Stimulated activated CD4-positive, alpha-beta T cell treated with anti-CD3 and anti-CD28 coated beads, TNF-alpha, amount 100 ng/mL, for 24 hours (primary cell): ENCODE data around the gene ZNF76.

Experiments used
- DNase-seq, 3 experiments: peaks; one replicate each; pipeline ENCODE4 v3.0.0-alpha.2; 2020; ENCODE audit warnings: low read depth in 3 of 3

ZNF76 gene

DNA sequence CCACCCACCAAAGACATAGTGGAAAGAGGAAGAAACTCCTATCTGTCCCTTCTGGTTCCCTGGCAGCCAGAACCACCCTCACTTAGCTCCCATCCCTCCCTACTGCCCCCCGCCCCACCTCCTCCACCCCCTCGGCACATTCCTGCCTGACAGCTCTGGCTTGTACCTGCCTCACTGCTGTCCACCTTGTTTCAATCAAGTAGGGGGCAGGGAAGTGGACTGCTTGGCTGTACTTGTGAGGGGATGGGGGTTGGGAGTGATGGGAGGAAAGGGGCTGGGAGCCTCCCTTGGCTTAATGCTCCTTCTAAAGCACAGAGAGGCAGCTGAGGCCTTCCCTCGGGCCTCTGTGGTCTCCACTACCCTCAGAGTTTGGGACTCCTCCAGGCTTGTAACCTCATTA lies 22.1 kb upstream of the ZNF76 start:
- no peak for DNase-seq

DNA sequence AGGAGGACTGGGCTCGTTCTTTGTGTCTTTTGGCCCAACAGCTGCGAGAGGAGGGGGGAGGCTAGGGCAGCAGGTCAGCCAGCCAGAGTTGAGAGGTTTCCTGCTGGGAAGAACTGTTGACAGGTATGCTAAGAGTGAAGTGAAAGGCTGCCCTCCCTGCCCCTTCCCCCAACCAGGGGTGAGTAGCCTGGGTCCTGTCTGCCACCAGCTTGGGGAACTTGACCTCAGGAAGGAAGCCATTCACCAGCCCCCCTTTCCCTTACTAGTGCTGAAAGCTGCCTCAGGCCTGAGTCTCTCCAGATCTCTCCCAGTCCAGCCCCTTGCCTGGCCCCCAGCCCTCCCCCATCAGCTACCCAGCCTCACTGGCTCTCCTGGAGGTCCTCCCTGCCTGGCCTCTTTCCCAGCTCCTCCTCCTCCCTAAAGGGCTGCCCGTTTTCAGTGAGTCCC lies 20.7 kb upstream of the ZNF76 start:
- no peak for DNase-seq

DNA sequence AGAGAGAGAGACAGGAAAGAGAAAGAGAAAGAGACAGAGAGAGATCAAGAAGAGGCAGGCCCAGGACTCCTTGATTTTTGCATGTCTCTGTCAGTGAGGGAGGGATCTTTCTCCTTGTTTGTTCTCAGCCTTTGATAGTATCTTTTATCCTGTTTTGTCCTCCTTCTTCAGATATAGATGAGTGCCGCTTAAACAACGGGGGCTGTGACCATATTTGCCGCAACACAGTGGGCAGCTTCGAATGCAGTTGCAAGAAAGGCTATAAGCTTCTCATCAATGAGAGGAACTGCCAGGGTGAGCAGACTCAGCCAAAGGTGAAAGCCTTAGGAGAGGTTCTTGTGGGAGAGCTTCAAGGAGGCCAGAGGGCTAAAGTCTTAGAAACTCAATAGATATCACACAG lies 20.0 kb upstream of the ZNF76 start:
- no peak for DNase-seq

DNA sequence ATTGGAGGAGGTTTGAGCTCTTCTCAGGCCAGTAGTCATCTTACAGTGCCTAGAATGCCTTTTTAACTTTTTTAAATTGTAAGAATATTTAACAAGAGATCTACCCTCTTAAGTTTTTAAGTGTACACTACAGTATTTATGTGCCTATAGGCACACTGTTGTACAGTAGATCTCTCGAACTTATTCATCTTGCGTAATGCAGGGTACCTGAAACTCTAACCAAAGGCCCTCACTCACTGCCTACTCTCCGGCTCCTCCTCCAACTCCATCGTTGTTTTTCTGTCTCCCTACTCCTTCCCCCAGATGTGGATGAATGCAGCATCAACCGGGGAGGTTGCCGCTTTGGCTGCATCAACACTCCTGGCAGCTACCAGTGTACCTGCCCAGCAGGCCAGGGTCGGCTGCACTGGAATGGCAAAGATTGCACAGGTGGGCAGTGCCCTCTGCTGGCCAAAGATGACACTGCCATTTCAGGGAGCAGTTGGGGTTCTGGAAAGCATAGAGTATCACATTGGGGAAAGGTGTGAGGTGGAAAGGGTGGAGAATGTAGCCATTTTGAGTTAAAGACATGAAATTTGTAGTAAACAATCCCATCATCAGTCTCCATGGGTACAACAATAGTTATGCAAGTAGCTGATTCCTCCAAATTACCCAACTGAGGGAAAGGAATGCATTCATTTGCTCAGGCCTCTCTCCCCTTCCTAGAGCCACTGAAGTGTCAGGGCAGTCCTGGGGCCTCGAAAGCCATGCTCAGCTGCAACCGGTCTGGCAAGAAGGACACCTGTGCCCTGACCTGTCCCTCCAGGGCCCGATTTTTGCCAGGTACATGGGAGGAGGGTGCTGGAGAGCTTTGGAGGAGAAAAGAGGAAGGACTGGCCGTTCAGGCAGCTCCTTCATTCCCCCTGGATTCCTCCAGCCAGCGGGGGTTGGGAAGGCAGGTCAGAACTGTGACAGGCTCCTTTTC lies 18.4 kb upstream of the ZNF76 start:
- peak; percentile 40 to 70 (median 56) for DNase-seq

DNA sequence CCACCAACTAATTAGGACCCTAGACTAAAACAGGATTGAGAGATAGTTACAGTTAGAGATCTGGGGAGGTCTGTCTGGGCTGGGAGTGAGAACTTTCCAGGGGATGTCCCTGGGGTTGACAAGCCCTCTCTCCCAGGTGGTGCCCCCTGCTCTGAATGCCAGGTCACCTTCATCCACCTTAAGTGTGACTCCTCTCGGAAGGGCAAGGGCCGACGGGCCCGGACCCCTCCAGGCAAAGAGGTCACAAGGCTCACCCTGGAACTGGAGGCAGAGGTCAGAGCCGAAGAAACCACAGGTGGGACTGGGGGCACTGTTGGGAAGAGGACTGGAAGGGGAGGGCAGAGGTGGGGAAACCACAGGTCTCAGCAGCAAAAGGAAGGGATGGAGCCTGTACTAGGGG lies 17.0 kb upstream of the ZNF76 start:
- DNase-seq, result no peak

DNA sequence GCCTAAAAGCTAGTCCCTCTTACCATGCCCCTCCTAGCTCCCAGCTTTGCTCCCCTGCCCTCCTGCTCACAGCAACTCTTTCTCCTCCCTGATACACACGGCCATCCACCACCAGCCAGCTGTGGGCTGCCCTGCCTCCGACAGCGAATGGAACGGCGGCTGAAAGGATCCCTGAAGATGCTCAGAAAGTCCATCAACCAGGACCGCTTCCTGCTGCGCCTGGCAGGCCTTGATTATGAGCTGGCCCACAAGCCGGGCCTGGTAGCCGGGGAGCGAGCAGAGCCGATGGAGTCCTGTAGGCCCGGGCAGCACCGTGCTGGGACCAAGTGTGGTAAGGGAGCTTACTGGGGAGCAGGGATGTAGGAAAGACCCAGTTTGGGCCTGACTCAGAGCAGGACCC lies 16.6 kb upstream of the ZNF76 start:
- no peak for DNase-seq

DNA sequence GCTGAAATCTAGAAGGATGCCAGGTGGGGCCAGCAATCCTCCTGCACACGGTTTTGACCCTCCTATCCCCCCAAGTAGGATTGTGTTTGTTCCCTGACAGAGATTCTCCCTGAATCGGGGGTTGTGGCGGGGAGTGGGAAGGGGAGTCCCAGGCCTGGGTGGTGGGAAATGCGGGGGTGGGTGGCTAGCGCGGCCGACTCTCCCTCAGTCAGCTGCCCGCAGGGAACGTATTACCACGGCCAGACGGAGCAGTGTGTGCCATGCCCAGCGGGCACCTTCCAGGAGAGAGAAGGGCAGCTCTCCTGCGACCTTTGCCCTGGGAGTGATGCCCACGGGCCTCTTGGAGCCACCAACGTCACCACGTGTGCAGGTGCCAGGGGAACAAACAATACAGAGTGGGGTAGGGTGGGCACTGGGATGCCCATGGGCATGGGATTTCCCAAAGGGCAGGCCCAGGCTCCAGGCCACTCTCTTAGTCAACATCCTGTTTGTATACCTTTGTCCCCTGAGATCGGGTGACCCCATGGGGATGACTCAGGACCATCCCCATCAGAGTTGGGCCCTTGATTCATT lies 16.1 kb upstream of the ZNF76 start:
- DNase-seq, result no peak

DNA sequence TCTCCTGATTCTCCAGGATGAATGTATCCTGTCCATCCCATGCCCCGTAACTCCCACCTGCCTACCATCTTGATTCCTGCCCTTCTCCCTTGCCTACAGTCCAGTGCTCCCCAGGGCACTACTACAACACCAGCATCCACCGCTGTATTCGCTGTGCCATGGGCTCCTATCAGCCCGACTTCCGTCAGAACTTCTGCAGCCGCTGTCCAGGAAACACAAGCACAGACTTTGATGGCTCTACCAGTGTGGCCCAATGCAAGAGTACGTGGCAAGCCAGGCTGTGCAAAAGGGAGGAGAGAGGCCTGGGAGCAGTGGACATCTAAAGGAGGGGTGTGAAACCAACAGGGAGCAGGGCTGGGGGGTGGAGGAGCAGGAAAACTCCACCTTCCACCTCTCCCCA lies 15.0 kb upstream of the ZNF76 start:
- DNase-seq, result no peak

DNA sequence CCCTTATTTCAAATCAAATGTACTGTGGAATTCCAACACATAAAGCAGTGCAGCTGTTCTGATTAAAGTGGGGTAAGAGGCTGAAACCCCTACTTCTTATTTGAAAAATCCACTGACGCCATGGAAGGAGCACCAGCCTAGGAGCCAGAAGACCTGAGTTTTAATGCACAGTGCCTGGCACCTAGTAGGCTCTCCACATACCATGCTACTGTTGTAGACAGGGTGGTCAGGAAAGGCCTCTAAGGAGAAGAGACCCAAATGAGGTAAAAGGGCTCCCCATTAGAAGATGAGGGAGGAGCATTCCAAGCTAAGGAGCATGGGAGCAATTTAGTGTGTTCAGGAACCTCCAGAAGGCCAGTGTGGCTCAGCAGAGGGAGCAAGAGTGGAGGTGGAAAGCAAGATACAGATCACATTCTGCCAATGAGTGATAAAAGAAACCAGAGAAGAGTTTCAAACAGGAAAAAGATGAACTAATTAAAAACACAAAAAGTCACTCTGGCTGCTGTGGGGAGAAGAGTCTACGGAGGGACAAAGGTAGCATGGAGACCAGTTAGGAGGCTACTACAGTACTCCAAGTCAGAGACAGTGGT lies 11.8 kb upstream of the ZNF76 start:
- DNase-seq, result no peak

DNA sequence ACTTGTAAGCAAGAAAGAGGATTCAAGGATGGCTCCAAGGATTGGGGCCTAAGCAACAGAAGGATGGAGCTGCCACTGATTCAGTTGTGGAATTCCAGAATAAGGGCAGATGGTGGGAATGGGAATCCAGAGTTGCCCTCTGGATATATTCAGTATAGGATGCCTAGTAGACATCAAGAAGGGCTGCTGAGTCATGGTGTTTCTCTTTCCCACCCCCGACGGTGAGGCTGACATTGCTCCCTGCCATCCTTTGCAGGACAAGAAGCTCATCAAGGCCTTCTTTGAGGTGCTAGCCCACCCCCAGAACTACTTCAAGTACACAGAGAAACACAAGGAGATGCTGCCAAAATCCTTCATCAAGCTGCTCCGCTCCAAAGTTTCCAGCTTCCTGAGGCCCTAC lies 11.2 kb upstream of the ZNF76 start:
- no peak for DNase-seq

DNA sequence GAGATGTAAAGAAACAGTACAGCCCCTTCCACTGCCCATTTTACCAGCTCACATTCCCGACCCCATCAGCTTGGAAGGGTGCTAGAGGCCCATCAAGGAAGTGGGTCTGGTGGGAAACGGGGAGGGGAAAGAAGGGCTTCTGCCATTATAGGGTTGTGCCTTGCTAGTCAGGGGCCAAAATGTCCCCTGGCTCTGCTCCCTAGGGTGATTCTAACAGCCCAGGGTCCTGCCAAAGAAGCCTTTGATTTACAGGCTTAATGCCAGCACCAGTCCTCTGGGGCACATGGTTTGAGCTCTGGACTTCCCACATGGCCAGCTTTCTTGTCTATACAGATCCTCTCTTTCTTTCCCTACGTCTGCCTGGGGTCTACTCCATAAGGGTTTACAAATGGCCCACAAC lies 10.6 kb upstream of the ZNF76 start:
- DNase-seq, result no peak

DNA sequence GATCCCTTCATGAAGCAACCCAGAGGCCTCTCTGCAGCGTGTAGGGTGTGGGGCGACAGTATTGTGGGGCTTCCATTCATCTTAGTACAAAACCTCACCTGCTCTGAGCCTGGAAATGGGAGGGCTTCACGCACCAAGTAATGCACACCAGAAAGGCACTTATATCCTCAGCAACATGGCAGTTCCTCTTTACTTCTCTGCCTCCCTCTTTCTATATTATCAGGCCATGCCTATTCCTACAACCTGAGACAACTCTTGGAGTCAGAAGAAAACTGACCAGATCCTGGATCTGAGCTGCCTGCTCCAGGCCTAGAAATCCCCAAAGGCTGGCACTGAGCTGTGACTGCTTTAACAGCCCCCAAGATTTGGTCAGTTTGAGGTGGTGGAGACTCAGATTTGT lies 7.6 kb upstream of the ZNF76 start:
- no peak for DNase-seq

DNA sequence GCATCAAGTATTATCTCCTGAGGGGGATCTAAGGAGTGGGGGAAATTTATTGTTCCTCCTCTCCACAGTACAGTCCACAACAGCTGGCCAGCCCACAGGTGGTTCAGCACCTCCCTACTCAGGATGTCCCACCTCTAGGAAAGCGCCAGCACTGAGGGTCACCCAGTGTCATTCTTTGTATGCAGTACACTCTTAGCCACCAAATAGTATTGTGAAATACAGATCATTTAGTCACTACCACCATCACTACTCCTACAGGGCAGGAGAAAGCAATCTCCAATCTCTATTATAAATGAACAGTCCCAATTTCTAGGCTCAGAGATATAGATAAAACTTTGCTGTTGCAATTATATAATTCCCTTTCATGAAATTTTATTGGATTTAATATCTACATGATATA lies 6.3 kb upstream of the ZNF76 start:
- DNase-seq, result no peak

DNA sequence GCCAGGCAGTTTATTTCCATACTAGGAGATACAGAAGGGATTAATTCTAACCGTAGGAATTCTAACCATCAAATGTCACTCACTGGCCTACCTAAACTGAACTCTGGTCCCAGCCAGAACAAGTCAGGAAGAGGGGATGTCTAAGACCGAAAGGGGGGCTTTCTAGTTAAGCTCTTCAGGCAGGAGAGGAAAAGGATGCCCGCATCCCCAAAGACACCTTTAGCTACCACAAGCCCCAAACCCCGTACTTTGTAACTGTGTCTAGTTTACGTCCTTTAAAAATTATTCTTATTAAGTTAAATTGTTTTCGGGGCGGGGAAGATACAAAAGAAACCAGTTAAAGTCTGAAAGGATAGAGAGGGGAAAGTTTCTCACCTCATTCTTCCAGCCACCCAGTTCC lies 1.2 kb upstream of the ZNF76 start:
- DNase-seq, result no peak

DNA sequence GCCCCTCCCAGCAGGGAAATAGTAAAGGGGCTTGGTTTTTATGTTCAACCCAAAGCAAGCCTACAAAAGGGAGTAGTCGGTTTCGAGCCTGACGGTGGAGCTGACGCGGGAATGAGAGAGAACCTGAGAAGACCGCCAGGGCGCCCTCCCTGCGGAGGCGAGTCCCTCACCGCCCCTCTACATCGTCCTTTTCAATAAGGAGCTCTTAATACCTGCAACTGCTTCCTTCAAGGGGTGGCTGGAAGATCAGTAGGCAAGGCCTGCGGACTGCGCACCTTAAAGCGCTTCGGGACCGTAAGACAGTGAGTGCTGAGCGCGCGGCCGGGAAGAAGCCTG lies 709 bp upstream of the ZNF76 start:
- peak in 1 of 3 experiments; percentile 10 for DNase-seq

DNA sequence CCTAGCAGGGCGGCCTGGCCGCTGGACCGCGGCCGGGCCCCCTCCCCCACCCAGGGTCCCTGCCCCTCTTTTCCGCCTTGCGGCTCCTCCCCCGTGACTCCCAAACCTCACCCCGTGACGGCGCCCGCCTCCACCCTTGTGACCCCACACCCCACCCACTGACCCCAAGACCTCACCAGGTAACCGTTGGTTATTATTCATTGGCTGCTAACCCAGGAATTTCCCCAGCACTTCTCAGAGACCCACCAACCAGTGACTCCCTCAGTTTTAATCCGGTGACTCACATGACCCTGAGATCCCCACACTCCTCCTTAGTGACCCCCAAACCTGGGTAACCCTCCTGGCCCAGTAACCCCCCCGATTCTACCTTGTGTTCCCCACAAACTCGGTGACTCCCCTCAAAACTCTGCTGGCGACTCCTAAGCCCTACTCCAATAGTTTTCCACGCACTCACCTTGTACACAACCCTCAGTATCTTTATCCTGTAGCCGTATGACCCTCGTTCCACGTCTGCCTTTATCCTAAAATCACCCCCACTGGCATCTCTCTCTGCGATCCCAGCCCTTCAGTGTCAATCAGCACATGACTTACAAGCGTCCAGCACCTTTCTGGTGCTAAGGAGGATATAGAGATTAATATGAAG lies 534 bp downstream of the ZNF76 start:
- DNase-seq, result peak; percentile 27 to 75 (median 49)

DNA sequence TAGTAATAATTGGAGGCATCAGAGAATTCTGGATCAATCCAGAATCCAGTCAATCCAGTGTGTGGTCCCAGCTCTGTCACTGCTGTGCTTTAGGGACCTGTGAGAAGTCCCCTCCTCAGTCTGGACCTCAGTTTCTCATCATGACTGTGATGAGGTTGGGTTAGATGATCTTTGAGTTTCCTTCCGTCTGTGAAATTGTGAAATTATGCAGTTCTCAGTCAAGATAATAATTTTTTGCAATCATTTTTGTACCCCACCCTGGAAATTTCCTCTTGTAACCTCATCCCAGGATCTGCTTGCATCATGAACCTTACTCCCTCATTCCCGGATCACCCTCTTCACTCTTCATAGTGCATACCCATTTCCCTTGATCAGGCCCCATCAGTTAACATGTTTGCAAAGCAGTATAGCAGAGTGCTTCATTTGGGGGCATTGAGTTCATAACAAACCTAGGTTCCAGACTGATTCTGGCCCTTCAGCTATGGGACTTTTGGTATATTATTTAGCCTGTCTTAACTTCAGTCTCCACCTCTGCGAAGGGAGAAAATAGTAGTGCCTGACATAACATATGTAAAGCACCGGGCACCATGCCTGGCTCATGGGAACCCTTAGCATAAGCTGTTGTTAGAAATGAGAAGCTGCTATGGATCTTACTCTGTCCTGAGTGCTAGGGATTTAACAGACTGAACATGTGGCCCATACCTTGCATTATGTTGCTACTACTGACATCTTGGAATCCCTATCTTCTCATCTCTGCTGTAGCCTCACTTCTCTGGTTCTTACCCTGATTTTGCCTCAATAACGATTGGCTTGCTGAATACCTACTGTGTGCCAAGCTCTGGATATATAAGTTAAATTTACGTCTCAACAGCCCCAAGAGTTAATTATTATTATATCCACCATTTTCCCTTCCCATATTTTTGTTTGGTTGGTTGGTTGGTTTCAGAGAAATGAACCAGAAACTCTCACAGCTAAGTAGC lies 1.3 kb downstream of the ZNF76 start:
- DNase-seq, result no peak

DNA sequence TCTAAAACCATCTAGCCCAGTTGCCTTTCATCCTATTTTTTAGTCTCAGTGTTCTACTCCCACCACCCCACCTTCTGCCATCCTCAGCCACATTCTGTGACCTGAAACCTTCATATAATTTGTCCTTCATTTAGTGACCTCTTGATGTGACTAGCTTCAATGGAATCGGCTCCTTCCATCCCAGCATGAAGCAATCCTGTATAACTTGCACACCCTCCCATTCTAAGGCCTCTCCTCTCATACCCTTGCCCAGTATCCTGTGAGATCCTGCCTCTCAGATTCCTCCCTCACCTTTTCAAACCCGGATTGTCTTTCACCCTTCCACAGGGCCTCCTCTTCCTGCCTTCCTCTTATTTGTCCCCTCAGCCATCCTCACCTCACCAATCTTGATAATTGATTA lies 3.1 kb downstream of the ZNF76 start:
- no peak for DNase-seq

DNA sequence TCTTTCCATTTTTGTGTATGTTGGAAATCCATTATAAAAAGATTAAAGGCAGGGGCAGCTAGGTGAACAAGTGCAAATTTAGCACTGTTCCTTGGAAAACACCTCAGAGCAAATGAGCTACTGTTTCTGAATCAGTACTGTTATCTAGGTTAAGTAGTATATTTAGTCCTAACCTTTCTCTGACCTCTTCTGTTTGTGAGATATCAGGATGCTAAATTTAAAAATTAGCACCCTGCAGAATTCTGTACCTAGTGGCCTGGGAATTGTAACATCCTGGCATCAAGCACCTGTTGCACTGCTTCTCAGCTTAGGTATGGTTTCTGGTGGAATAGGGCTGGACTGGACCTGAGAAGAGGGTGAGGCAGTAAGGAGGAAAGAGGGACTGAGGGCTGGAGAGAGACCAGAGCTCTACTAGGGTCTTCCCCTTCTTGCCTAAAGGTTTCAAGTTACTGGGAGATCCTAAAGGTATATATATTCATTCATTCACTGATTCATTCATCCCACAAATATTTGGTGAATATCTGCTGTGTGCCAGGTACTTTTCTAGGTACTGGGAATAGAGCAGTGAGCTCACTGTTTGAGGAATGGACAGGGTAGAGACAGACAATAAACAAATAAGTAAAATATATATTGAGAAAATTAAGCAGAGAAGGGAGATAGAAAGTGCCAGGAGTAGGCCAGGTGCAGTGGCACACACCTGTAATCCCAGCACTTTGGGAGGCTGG lies 5.2 kb downstream of the ZNF76 start:
- no peak for DNase-seq

DNA sequence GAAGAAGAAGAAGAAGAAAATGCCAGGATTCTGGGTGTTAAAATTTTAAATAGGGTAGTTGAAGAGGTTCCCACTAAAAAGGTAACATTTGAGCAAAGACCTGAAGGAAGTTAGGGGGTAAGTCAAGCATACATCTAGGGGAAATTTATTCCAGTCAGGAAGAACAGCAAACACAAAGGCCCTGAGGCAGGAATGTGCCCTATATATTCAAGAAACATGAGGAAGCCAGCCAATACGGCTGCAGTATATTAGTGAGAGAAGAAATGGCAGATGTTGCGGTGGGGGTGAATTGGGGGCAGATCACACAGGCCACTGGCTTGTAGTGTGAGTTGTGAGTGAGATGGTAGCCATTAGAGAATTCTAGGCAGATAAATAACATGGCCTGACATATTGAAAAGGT lies 6.0 kb downstream of the ZNF76 start:
- DNase-seq, result no peak

DNA sequence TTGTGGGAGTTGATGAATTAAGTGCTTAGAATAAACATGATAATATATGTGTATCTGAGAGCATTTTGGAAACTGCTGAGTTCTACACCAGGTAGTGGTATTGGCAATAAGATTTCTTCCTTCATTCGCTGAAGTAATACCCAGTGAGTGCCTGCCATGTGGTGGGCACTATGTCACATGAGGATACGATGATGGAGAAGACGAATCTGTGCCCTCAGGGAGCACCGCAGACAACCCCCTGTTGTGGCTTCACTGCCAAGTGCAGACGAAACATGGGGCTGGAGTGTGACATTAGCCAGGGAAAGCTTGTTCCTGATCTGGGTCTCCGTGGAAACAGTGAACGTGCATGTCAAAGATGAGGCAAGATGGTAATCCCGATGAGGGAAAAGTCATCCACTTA lies 7.9 kb downstream of the ZNF76 start:
- DNase-seq, result no peak
